Neural progenitor cell (in vitro differentiated cells): ENCODE data around the gene RPS6KB2. TPM values are rescaled to one million over a fixed set of nuclear protein-coding genes. Genes with fewer than 3 reads are reported as not detected.

Experiments used
- DNase-seq: peaks from one replicate; pipeline ENCODE4 v3.0.0-alpha.2; 2016; ENCODE audit warnings: low spot score
- H2AFZ ChIP-seq: fragments of 200-600 bp; sonication (generic); replicated peaks from 2 replicates; pipeline ENCODE4 v1.6.1; 2016; ENCODE audit warnings: antibody characterized with exemption
- H3F3A ChIP-seq: fragments of 200-600 bp; sonication (generic); 2 replicates; pipeline ENCODE4 v1.6.1; 2016; ENCODE audit warnings: antibody characterized with exemption, low read depth
- H3K27ac ChIP-seq: fragments of 200-600 bp; sonication (generic); 2 replicates; pipeline ENCODE4 v1.5.1; 2016; ENCODE audit warnings: mild to moderate bottlenecking
- H3K27me3 ChIP-seq: fragments of 200-600 bp; sonication (generic); 2 replicates; pipeline ENCODE4 v1.6.1; 2016; ENCODE audit warnings: mild to moderate bottlenecking, moderate library complexity
- H3K36me3 ChIP-seq: fragments of 200-600 bp; sonication (generic); 2 replicates; pipeline ENCODE4 v1.5.1; 2016
- H3K4me1 ChIP-seq: fragments of 200-600 bp; sonication (generic); 2 replicates; pipeline ENCODE4 v1.6.1; 2016; ENCODE audit warnings: mixed run types
- H3K4me2 ChIP-seq: fragments of 200-600 bp; sonication (generic); 2 replicates; pipeline ENCODE4 v1.6.1; 2016
- H3K4me3 ChIP-seq: fragments of 200-600 bp; sonication (generic); 2 replicates; pipeline ENCODE4 v1.5.1; 2016
- H3K79me2 ChIP-seq: fragments of 200-600 bp; sonication (generic); 2 replicates; pipeline ENCODE4 v1.6.1; 2016; ENCODE audit warnings: low read depth
- H3K9ac ChIP-seq: fragments of 200-600 bp; sonication (generic); 2 replicates; pipeline ENCODE4 v1.6.1; 2016
- H3K9me3 ChIP-seq: fragments of 200-600 bp; sonication (generic); 2 replicates; pipeline ENCODE4 v1.5.1; 2016; ENCODE audit warnings: low read depth
- H4K20me1 ChIP-seq: fragments of 200-600 bp; sonication (generic); 2 replicates; pipeline ENCODE4 v1.6.1; 2016; ENCODE audit warnings: low read depth
- H3K27ac Mint-ChIP-seq: 3 replicates; pipeline ENCODE4 v1.8.0; 2021; ENCODE audit warnings: mixed read lengths
- H3K27me3 Mint-ChIP-seq: 2 replicates; pipeline ENCODE4 v1.8.0; 2022; ENCODE audit warnings: low read depth, mild to moderate bottlenecking, inconsistent platforms, moderate library complexity, mixed read lengths; ENCODE audit not compliant: insufficient read depth
- H3K36me3 Mint-ChIP-seq: 3 replicates; pipeline ENCODE4 v1.8.0; 2021; ENCODE audit warnings: mixed read lengths
- H3K4me1 Mint-ChIP-seq: 3 replicates; pipeline ENCODE4 v1.8.0; 2021; ENCODE audit warnings: mixed read lengths
- H3K4me3 Mint-ChIP-seq: 3 replicates; pipeline ENCODE4 v1.8.0; 2021; ENCODE audit warnings: mild to moderate bottlenecking, moderate library complexity, mixed read lengths
- H3K9me3 Mint-ChIP-seq: 3 replicates; pipeline ENCODE4 v1.8.0; 2020; ENCODE audit warnings: mixed read lengths
- CTCF ChIP-seq: fragments of 200-600 bp; sonication (generic); IDR thresholded peaks from 2 replicates; pipeline ENCODE4 v1.5.1; 2017; ENCODE audit warnings: antibody characterized with exemption, mild to moderate bottlenecking
- EZH2 ChIP-seq: fragments of 200-600 bp; sonication (generic); IDR thresholded peaks from 2 replicates; pipeline ENCODE4 v1.6.1; 2017; ENCODE audit warnings: antibody characterized with exemption, mild to moderate bottlenecking, moderate library complexity
- EZH2phosphoT487 ChIP-seq: fragments of 200-600 bp; sonication (generic); IDR thresholded peaks from 2 replicates; pipeline ENCODE4 v1.6.1; 2017; ENCODE audit warnings: antibody characterized with exemption
- total RNA-seq: library from RNA; depleted of rRNA; stranded (reverse); fragments of >200 nt; gene quantifications from 2 replicates; pipeline ENCODE4 v1.2.3, GENCODE V29; 2015; ENCODE audit warnings: low replicate concordance

Gene RPS6KB2
- total RNA-seq, 1 donor from 2014 or later: 23.7 TPM

GRCh38 chr11:67482275-67482826 is 54.1 kb downstream of the RPS6KB2 start:
- Histone ChIP-seq H3K4me1 (no peaks in the 10 kb centered on the region), H3K36me3 (no peaks in the 10 kb centered on the region), H3K79me2 (peaks cover 11% of the 10 kb centered on the region), H3K9ac (no peak overlapping the region), H3K4me3 (peak overlapping the region; percentile 39), H3K9me3 (no peaks in the 10 kb centered on the region), H3F3A (no peaks in the 10 kb centered on the region), H4K20me1 (no peaks in the 10 kb centered on the region), H3K4me2 (peak overlapping the region; percentile 68), H3K27me3 (peaks cover 11% of the 10 kb centered on the region), H3K27ac (no peak overlapping the region), H2AFZ (peak overlapping the region; percentile 48)
- Mint-ChIP-seq H3K4me1 (peaks cover 39% of the 10 kb centered on the region), H3K27ac (peak overlapping the region; percentile 100), H3K27me3 (peaks cover 9% of the 10 kb centered on the region), H3K9me3 (peaks cover 2% of the 10 kb centered on the region), H3K36me3 (peaks cover 10% of the 10 kb centered on the region), H3K4me3 (peak overlapping the region; percentile 92)
- DNase-seq: no peak
- TF ChIP-seq EZH2phosphoT487 (no peak), CTCF (no peak), EZH2 (no peak)

- Histone ChIP-seq H4K20me1 (no peaks in the 10 kb centered on the region), H3K4me3 (peak within 1 kb of the TSS; percentile 39), H3K36me3 (no peaks in the 10 kb centered on the region), H3F3A (no peaks in the 10 kb centered on the region), H3K4me1 (no peaks in the 10 kb centered on the region), H3K27me3 (peaks cover 11% of the 10 kb centered on the region), H3K9me3 (no peaks in the 10 kb centered on the region), H3K9ac (no peak within 1 kb of the TSS), H3K4me2 (peak within 1 kb of the TSS; percentile 68), H2AFZ (peak within 1 kb of the TSS; percentile 84), H3K27ac (no peak within 1 kb of the TSS), H3K79me2 (peaks cover 11% of the 10 kb centered on the region)
- Mint-ChIP-seq H3K9me3 (peaks cover under 1% of the 10 kb centered on the region), H3K4me1 (peaks cover 36% of the 10 kb centered on the region), H3K4me3 (peak within 1 kb of the TSS; percentile 92), H3K27ac (peak within 1 kb of the TSS; percentile 100), H3K27me3 (peaks cover 8% of the 10 kb centered on the region), H3K36me3 (peaks cover 12% of the 10 kb centered on the region)
- peak; percentile 99 for DNase-seq
- no peak for TF ChIP-seq EZH2phosphoT487
- no peak for TF ChIP-seq CTCF
- TF ChIP-seq EZH2: no peak
These were observed 54.8 kb downstream of the RPS6KB2 start, which contains the start of gene AIP for GRCh38 chr11:67482827-67483798. TSS of gene AIP (plus strand) at chr11:67483026. CDS start at chr11:67483159, 133 bp downstream.

GRCh38 chr11:67483831-67484665 is 55.8 kb downstream of the RPS6KB2 start:
- TF ChIP-seq EZH2phosphoT487: no peak
- TF ChIP-seq CTCF: no peak
- TF ChIP-seq EZH2: no peak
- Histone ChIP-seq H3K9ac (no peak overlapping the region), H3K4me2 (peak overlapping the region; percentile 68)

More at GRCh38 chr11:67483831-67484665, 55.8 kb downstream of the RPS6KB2 start:
- H3K36me3 Mint-ChIP-seq: peaks cover 12% of the 10 kb centered on the region
- Histone ChIP-seq H3K27ac (no peak overlapping the region), H3F3A (no peaks in the 10 kb centered on the region), H3K27me3 (peaks cover 11% of the 10 kb centered on the region), H3K36me3 (no peaks in the 10 kb centered on the region), H2AFZ (no peak overlapping the region), H3K4me3 (peak overlapping the region; percentile 39), H4K20me1 (no peaks in the 10 kb centered on the region), H3K79me2 (peaks cover 11% of the 10 kb centered on the region), H3K4me1 (no peaks in the 10 kb centered on the region), H3K9me3 (no peaks in the 10 kb centered on the region)
- peaks cover 36% of the 10 kb centered on the region for H3K4me1 Mint-ChIP-seq
- peak overlapping the region; percentile 59 for H3K27ac Mint-ChIP-seq
- H3K27me3 Mint-ChIP-seq: peaks cover 8% of the 10 kb centered on the region
- no peaks in the 10 kb centered on the region for H3K9me3 Mint-ChIP-seq
- DNase-seq: no peak
- peak overlapping the region; percentile 92 for H3K4me3 Mint-ChIP-seq
